ENCODE data around the gene RCAN1. TPM values are rescaled to one million over a fixed set of nuclear protein-coding genes. Genes with fewer than 3 reads are reported as not detected.

Gene RCAN1
- total and polyA plus RNA-seq, 2 of the 13 experiments (the other 11 are each of a cell fraction or from before 2014, with no cell fraction given): 9.4 to 34.1 TPM

- TF ChIP-seq TEF (CRISPR knock-in tag; IDR thresholded peaks at IDR 0.05): no peak
- TF ChIP-seq MIER2 (CRISPR knock-in tag; IDR thresholded peaks at IDR 0.05): 0 out of 2 replicates have a peak, but pooled peaks have one; percentile 22
- TF ChIP-seq ZFP36L2 (CRISPR knock-in tag; IDR thresholded peaks at IDR 0.05): no peak
- TF ChIP-seq RFXAP (CRISPR knock-in tag; IDR thresholded peaks at IDR 0.05; ENCODE audit: borderline replicate concordance): 0 out of 2 replicates have a peak, but pooled peaks have one; percentile 52
- 0 out of 2 replicates have a peak, but pooled peaks have one; percentile 21 for TF ChIP-seq POGK (CRISPR knock-in tag; conservative IDR thresholded peaks at IDR 0.05)
- TF ChIP-seq, protein P1, sequence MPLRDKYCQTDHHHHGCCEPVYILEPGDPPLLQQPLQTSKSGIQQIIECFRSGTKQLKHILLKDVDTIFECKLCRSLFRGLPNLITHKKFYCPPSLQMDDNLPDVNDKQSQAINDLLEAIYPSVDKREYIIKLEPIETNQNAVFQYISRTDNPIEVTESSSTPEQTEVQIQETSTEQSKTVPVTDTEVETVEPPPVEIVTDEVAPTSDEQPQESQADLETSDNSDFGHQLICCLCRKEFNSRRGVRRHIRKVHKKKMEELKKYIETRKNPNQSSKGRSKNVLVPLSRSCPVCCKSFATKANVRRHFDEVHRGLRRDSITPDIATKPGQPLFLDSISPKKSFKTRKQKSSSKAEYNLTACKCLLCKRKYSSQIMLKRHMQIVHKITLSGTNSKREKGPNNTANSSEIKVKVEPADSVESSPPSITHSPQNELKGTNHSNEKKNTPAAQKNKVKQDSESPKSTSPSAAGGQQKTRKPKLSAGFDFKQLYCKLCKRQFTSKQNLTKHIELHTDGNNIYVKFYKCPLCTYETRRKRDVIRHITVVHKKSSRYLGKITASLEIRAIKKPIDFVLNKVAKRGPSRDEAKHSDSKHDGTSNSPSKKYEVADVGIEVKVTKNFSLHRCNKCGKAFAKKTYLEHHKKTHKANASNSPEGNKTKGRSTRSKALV (CRISPR knock-in tag; IDR thresholded peaks at IDR 0.05): peak; percentile 29; the same call in 1 of the 2 replicates
- no peak for TF ChIP-seq CHD4 (IDR thresholded peaks at IDR 0.05; ENCODE audit: borderline replicate concordance, low read length)
- no peak for TF ChIP-seq JUNB (CRISPR knock-in tag; IDR thresholded peaks at IDR 0.05; ENCODE audit: borderline replicate concordance)
- TF ChIP-seq, protein P2, sequence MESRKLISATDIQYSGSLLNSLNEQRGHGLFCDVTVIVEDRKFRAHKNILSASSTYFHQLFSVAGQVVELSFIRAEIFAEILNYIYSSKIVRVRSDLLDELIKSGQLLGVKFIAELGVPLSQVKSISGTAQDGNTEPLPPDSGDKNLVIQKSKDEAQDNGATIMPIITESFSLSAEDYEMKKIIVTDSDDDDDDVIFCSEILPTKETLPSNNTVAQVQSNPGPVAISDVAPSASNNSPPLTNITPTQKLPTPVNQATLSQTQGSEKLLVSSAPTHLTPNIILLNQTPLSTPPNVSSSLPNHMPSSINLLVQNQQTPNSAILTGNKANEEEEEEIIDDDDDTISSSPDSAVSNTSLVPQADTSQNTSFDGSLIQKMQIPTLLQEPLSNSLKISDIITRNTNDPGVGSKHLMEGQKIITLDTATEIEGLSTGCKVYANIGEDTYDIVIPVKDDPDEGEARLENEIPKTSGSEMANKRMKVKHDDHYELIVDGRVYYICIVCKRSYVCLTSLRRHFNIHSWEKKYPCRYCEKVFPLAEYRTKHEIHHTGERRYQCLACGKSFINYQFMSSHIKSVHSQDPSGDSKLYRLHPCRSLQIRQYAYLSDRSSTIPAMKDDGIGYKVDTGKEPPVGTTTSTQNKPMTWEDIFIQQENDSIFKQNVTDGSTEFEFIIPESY (CRISPR knock-in tag; IDR thresholded peaks at IDR 0.05): 0 out of 2 replicates have a peak, but pooled peaks have one; percentile 11
- TF ChIP-seq RXRB (CRISPR knock-in tag; IDR thresholded peaks at IDR 0.05; ENCODE audit: borderline replicate concordance): peak; percentile 78
- TF ChIP-seq THAP11 (CRISPR knock-in tag; IDR thresholded peaks at IDR 0.05): peak; percentile 65
- peak; percentile 67; the same call in 1 of the 2 replicates for TF ChIP-seq PHF21A (CRISPR knock-in tag; IDR thresholded peaks at IDR 0.05)
- peak; percentile 62; the same call in 1 of the 2 replicates for TF ChIP-seq HNF1A (IDR thresholded peaks at IDR 0.05; ENCODE audit: low read depth)
- no peak; the same call in 1 of the 2 replicates for TF ChIP-seq HNF1A (CRISPR knock-in tag; IDR thresholded peaks at IDR 0.05; ENCODE audit: borderline replicate concordance)
- TF ChIP-seq HMG20B (CRISPR knock-in tag; conservative IDR thresholded peaks at IDR 0.05): 0 out of 2 replicates have a peak, but pooled peaks have one; percentile 28
Observed at GRCh38 chr21:34526618-34527290, 88.2 kb downstream of the RCAN1 start (continued).

All from HepG2 (cell line).